H9 (cell line): ENCODE measurements around the gene ETNK2. TPM values are rescaled to one million over a fixed set of nuclear protein-coding genes. Genes with fewer than 3 reads are reported as not detected.

Experiments
- DNase-seq: peaks from one replicate; pipeline ENCODE4 v3.0.0-alpha.2; 2017
- H2AFZ ChIP-seq: one replicate; pipeline ENCODE4 v1.6.1; 2013; ENCODE audit warnings: mild to moderate bottlenecking, low read length, control low read depth, moderate library complexity
- H2AK5ac ChIP-seq: 2 replicates; pipeline ENCODE4 v1.6.1; 2013; ENCODE audit warnings: low read length, control low read depth, mixed read lengths; ENCODE audit not compliant: insufficient read length
- H2BK120ac ChIP-seq: one replicate; pipeline ENCODE4 v1.6.1; 2013; ENCODE audit warnings: low read depth, mild to moderate bottlenecking, low read length, control low read depth, inconsistent platforms; ENCODE audit not compliant: poor library complexity, severe bottlenecking
- H2BK12ac ChIP-seq: 2 replicates; pipeline ENCODE4 v1.6.1; 2013; ENCODE audit warnings: low read length, control low read depth, mixed read lengths, low read depth; ENCODE audit not compliant: insufficient read length
- H2BK15ac ChIP-seq: 2 replicates; pipeline ENCODE4 v1.6.1; 2013; ENCODE audit warnings: low read depth, low read length, control low read depth
- H2BK20ac ChIP-seq: one replicate; pipeline ENCODE4 v1.6.1; 2013; ENCODE audit warnings: low read depth, mild to moderate bottlenecking, low read length, control low read depth, inconsistent platforms; ENCODE audit not compliant: poor library complexity, severe bottlenecking
- H2BK5ac ChIP-seq: 2 replicates; pipeline ENCODE4 v1.6.1; 2013; ENCODE audit warnings: low read length, control low read depth, mixed read lengths; ENCODE audit not compliant: insufficient read length
- H3K14ac ChIP-seq: 2 replicates; pipeline ENCODE4 v1.6.1; 2013; ENCODE audit warnings: low read length, control low read depth; ENCODE audit not compliant: insufficient read depth
- H3K18ac ChIP-seq: 2 replicates; pipeline ENCODE4 v1.6.1; 2013; ENCODE audit warnings: low read depth, mild to moderate bottlenecking, mixed read lengths, low read length, control low read depth; ENCODE audit not compliant: insufficient read length
- H3K23ac ChIP-seq: 2 replicates; pipeline ENCODE4 v1.6.1; 2013; ENCODE audit warnings: low read length, control low read depth, mixed read lengths, low read depth; ENCODE audit not compliant: insufficient read length
- H3K23me2 ChIP-seq: 2 replicates; pipeline ENCODE4 v1.6.1; 2013; ENCODE audit warnings: low read depth, mild to moderate bottlenecking, mixed read lengths, low read length, control low read depth; ENCODE audit not compliant: insufficient read length, poor library complexity, severe bottlenecking
- H3K27ac ChIP-seq: 2 replicates; pipeline ENCODE4 v1.5.1; 2013; ENCODE audit warnings: low read length, control low read depth, mixed read lengths, low read depth; ENCODE audit not compliant: insufficient read length
- H3K27me3 ChIP-seq: 2 replicates; pipeline ENCODE4 v1.6.1; 2013; ENCODE audit warnings: low read length, control low read depth, inconsistent platforms; ENCODE audit not compliant: insufficient read depth
- H3K4ac ChIP-seq: 2 replicates; pipeline ENCODE4 v1.6.1; 2013; ENCODE audit warnings: low read depth, mild to moderate bottlenecking, control low read depth, inconsistent platforms, low read length, moderate library complexity
- H3K4me1 ChIP-seq: 2 replicates; pipeline ENCODE4 v1.6.1; 2013; ENCODE audit warnings: low read length, control low read depth, inconsistent platforms; ENCODE audit not compliant: insufficient read depth
- H3K4me2 ChIP-seq: 2 replicates; pipeline ENCODE4 v1.6.1; 2013; ENCODE audit warnings: low read length, control low read depth, mixed read lengths; ENCODE audit not compliant: insufficient read length, insufficient read depth
- H3K56ac ChIP-seq: 2 replicates; pipeline ENCODE4 v1.6.1; 2013; ENCODE audit warnings: low read depth, mild to moderate bottlenecking, mixed read lengths, low read length, control low read depth; ENCODE audit not compliant: insufficient read length
- H3K79me1 ChIP-seq: 2 replicates; pipeline ENCODE4 v1.6.1; 2013; ENCODE audit warnings: low read depth, mild to moderate bottlenecking, moderate library complexity, low read length, control low read depth, inconsistent platforms; ENCODE audit not compliant: insufficient read depth, poor library complexity, severe bottlenecking
- H3K79me2 ChIP-seq: 2 replicates; pipeline ENCODE4 v1.6.1; 2013; ENCODE audit warnings: low read length, control low read depth, inconsistent platforms; ENCODE audit not compliant: insufficient read depth
- H3K9ac ChIP-seq: 2 replicates; pipeline ENCODE4 v1.6.1; 2013; ENCODE audit warnings: low read length, control low read depth, mixed read lengths; ENCODE audit not compliant: insufficient read length; ENCODE audit errors: extremely low read depth
- H3K9me3 ChIP-seq: one replicate; pipeline ENCODE4 v1.6.1; 2013; ENCODE audit warnings: low read depth, low read length, inconsistent platforms; ENCODE audit not compliant: control insufficient read depth
- H3T11ph ChIP-seq: one replicate; pipeline ENCODE4 v1.6.1; 2013; ENCODE audit warnings: mild to moderate bottlenecking, low read length, control low read depth, inconsistent platforms
- H4K20me1 ChIP-seq: one replicate; pipeline ENCODE4 v1.6.1; 2013; ENCODE audit not compliant: control insufficient read depth, insufficient read length, insufficient read depth
- H4K5ac ChIP-seq: 2 replicates; pipeline ENCODE4 v1.6.1; 2013; ENCODE audit warnings: low read depth, mild to moderate bottlenecking, mixed read lengths, low read length, control low read depth; ENCODE audit not compliant: insufficient read length
- H4K8ac ChIP-seq: replicated peaks from 2 replicates; pipeline ENCODE4 v1.6.1; 2013; ENCODE audit warnings: low read length, control low read depth, mixed read lengths, low read depth; ENCODE audit not compliant: insufficient read length
- H4K91ac ChIP-seq: 2 replicates; pipeline ENCODE4 v1.6.1; 2013; ENCODE audit warnings: low read depth, mild to moderate bottlenecking, moderate library complexity, mixed read lengths, low read length, control low read depth; ENCODE audit not compliant: insufficient read length
- H3K27ac Mint-ChIP-seq, 3 experiments: 2 replicates in 2 of 3; 3 replicates in 1 of 3; pipeline ENCODE4 v1.8.0; 2020 to 2021; ENCODE audit warnings: mixed read lengths in 3 of 3, mild to moderate bottlenecking in 1 of 3, moderate library complexity in 1 of 3
- H3K27me3 Mint-ChIP-seq: 2 replicates; pipeline ENCODE4 v1.8.0; 2021; ENCODE audit warnings: low read depth, mild to moderate bottlenecking, moderate library complexity, mixed read lengths
- H3K36me3 Mint-ChIP-seq, 3 experiments: 2 replicates in 2 of 3; 3 replicates in 1 of 3; pipeline ENCODE4 v1.8.0; 2020 to 2021; ENCODE audit warnings: low read depth in 3 of 3, mixed read lengths in 3 of 3; ENCODE audit not compliant: insufficient read depth in 1 of 3
- H3K4me1 Mint-ChIP-seq, 2 experiments: 2 replicates each; pipeline ENCODE4 v1.8.0; 2020; ENCODE audit warnings: mixed read lengths in 2 of 2
- H3K4me3 Mint-ChIP-seq, 2 experiments: 2 replicates in 1 of 2; 3 replicates in 1 of 2; pipeline ENCODE4 v1.8.0; 2020 to 2021; ENCODE audit warnings: mild to moderate bottlenecking in 2 of 2, mixed read lengths in 2 of 2, moderate library complexity in 1 of 2
- H3K9me3 Mint-ChIP-seq, 2 experiments: 2 replicates in 1 of 2; 3 replicates in 1 of 2; pipeline ENCODE4 v1.8.0; 2020; ENCODE audit warnings: mild to moderate bottlenecking in 2 of 2, mixed read lengths in 2 of 2, moderate library complexity in 1 of 2
- WGBS: extraction: QIAGEN DNeasy Blood & Tissue Kit; methylation state at CpG from one replicate; pipeline ENCODE4 v1.1.7; 2013; ENCODE audit warnings: missing lambda C conversion rate, low lambda C conversion rate, mixed read lengths; ENCODE audit not compliant: insufficient read length; ENCODE audit errors: extremely low coverage; 5-methylcytosine and 5-hydroxymethylcytosine counted together
- total RNA-seq: library from RNA; stranded (reverse); gene quantifications from 2 replicates; pipeline ENCODE4 v1.2.1, GENCODE V29; 2021
- TF ChIP-seq, protein P1 (sequence below): fragments of 200-600 bp; sonication (generic); conservative IDR thresholded peaks from 3 replicates; pipeline ENCODE4 v1.8.0; 2021; ENCODE audit warnings: antibody characterized with exemption, mild to moderate bottlenecking

ETNK2 gene
- total RNA-seq, 1 experiment from 2014 or later = 17.6 TPM

DNA sequence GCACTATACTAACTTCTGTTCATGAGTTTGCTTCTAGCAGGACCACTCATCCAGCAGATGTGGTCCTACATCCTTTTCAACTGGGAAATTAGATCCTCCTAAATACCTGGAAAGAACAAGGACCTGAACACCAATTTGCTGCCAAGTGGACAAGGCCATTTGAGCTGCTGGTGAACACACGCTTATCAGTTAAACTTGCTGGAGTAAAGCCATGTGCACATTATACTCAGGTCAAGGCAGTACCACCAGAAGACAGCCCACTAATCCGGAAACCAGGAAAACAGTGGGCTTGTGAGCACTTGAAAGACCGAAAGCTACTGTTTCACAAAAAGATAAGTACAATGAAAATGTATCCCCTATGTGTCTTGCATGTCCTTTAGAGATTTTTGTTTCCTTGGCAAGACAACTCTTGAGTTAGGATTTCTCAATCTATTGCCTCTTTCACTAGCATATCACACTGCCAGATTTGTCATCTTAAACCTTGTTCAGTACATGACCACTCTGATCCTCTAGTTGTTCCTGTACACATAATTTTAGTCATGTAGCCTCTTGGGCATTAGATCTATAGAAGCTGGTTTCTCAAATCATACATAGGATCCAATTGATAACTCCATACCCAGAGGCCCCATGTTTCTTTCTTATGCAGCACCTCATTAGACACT, 18.8 kb upstream of the ETNK2 start:
- no peak overlapping the region for H3K4me3 Mint-ChIP-seq

More for the DNA sequence above, 18.8 kb upstream of the ETNK2 start:
- Histone ChIP-seq H3K79me2 (no peaks in the 10 kb centered on the region), H3K23me2 (no peaks in the 10 kb centered on the region), H3K4me2 (no peak overlapping the region), H3K79me1 (no peaks in the 10 kb centered on the region), H4K20me1 (no peaks in the 10 kb centered on the region), H3K23ac (no peak overlapping the region), H4K91ac (no peak overlapping the region), H3K4me1 (no peaks in the 10 kb centered on the region), H2BK15ac (no peak overlapping the region), H2AFZ (no peak overlapping the region), H2BK5ac (no peak overlapping the region), H3T11ph (no peak overlapping the region), H3K9ac (no peak overlapping the region), H2BK20ac (no peak overlapping the region), H3K27ac (no peak overlapping the region), H3K9me3 (peaks cover 21% of the 10 kb centered on the region), H3K4ac (no peak overlapping the region), H3K14ac (no peak overlapping the region), H4K8ac (no peak overlapping the region), H3K27me3 (no peaks in the 10 kb centered on the region), H2BK120ac (no peak overlapping the region), H4K5ac (no peak overlapping the region), H2BK12ac (no peak overlapping the region), H3K18ac (no peak overlapping the region), H2AK5ac (no peak overlapping the region), H3K56ac (no peak overlapping the region)
- Mint-ChIP-seq H3K9me3 (peaks cover 32 to 37% of the 10 kb centered on the region in 2 experiments), H3K27me3 (peaks cover 23% of the 10 kb centered on the region), H3K36me3 (peaks cover 0 to 17% (median 8%) of the 10 kb centered on the region in 3 experiments; a peak in 5 of 7 replicates), H3K4me1 (no peaks in the 10 kb centered on the region), H3K27ac (no peak overlapping the region)
- WGBS = no CpG with 5 or more reads among the region's 3 CpGs
- TF ChIP-seq, protein P1, sequence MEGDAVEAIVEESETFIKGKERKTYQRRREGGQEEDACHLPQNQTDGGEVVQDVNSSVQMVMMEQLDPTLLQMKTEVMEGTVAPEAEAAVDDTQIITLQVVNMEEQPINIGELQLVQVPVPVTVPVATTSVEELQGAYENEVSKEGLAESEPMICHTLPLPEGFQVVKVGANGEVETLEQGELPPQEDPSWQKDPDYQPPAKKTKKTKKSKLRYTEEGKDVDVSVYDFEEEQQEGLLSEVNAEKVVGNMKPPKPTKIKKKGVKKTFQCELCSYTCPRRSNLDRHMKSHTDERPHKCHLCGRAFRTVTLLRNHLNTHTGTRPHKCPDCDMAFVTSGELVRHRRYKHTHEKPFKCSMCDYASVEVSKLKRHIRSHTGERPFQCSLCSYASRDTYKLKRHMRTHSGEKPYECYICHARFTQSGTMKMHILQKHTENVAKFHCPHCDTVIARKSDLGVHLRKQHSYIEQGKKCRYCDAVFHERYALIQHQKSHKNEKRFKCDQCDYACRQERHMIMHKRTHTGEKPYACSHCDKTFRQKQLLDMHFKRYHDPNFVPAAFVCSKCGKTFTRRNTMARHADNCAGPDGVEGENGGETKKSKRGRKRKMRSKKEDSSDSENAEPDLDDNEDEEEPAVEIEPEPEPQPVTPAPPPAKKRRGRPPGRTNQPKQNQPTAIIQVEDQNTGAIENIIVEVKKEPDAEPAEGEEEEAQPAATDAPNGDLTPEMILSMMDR = no peak
- DNase-seq = no peak
